CD1c-positive myeloid dendritic cell (primary cell): ENCODE data around the gene CACNG7.

ENCODE experiments used
- DNase-seq: peaks from one replicate; pipeline ENCODE4 v3.0.0-alpha.2; 2016; ENCODE audit errors: extremely low spot score

Gene CACNG7

DNA sequence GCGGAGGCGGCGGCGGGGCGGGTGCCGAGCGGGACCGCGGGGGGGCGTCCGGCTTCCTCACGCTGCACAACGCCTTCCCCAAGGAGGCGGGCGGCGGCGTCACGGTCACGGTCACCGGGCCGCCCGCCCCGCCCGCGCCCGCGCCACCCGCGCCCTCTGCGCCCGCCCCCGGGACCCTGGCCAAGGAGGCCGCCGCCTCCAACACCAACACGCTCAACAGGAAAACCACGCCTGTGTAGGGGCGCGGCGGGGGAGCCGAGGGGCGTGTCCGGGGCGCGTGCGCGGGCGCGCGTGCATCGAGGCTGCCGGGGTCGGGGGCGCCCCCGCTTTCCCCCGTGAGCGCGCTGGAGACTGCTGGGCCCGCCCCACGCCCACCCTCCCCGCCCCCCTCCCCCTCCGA lies 73.5 kb downstream of the CACNG7 start:
- peak; percentile 16 for DNase-seq

DNA sequence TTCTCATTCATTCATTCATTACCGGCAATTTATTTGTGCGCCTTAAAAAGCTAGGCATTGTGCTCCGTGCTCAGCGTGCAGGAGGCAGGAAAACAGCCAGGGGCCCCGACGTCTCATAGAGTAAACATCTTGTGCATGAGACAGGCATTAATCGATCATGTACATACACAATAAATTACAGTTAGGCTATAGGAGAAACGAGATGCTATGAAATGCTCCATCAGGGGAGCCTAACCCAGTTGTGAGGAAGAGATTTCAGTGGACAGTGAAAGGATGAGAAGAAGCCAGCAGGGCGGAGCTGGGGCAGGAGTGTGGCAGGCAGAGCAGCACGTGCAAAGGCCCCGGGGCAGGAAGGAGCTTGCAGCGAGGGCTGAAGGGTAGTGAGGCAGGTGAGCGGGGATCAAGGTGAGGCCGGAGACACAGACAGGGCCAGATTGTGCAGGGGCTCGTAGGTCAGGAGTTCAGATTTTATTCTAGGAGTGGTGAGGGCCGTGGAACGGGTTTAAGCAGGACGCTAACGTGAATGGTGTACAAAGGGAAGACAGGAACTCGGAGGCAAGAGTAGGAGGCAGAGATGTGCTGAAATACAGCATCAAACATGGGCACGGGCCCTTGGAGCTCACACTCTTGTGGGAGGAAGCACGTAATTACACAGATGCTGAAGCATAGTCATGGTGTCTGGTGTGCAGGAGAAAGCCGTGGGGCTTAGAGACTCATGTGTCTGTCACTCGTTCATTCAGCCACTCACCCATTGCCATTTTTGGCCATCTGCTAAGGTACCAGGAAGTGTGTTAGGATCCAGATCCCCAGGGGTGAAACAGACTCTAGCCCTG lies 74.6 kb downstream of the CACNG7 start:
- DNase-seq = no peak

GRCh38 chr19:53985863-53986262 lies 76.8 kb downstream of the CACNG7 start:
- DNase-seq = no peak

- no peak for DNase-seq
Observed at GRCh38 chr19:53988981-53989380, 79.9 kb downstream of the CACNG7 start.

DNA sequence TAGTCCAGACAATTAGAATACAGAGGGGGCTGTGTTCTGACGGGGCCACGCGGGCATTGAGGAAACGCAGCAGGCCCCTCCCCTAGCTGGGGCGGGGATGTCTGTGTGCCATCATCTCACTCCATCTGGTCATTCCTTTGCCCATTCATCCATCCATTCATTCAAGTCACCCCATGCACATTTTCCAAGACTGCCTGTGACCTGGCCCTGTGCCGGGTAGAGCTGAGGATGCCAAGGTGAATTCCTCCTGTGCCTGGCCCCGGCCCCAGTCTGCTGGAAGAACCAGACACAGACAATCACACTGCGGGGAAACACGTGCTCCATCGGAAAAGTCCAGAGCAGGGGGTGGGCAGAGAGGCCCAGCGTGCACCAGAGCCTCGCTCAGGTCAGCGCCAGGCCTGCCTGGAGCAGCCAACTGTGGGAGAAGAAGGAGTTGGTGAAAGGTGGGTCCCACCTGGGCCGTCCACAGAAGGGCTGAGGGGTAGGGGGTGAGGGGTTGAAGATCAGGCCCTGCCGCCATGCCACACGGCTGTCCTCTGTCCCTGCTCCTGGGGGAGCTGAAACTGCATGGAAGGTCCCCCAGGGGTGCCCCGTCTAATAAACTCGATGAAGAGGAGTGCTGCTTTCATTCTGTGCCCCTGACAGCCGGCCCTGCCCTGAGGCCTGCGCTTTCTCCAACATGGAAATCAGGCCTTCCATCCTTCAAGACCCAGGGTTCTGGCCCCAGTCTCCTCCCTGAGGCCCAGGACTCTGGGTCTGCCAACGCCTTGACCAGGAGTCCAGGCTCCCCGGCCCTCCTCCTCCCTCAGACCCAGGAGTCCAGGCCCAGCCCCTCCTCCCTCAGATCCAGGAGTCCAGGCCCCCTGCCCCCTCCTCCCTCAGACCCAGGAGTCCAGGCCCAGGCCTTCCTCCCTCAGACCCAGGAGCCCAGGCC lies 80.8 kb downstream of the CACNG7 start:
- no peak for DNase-seq

DNA sequence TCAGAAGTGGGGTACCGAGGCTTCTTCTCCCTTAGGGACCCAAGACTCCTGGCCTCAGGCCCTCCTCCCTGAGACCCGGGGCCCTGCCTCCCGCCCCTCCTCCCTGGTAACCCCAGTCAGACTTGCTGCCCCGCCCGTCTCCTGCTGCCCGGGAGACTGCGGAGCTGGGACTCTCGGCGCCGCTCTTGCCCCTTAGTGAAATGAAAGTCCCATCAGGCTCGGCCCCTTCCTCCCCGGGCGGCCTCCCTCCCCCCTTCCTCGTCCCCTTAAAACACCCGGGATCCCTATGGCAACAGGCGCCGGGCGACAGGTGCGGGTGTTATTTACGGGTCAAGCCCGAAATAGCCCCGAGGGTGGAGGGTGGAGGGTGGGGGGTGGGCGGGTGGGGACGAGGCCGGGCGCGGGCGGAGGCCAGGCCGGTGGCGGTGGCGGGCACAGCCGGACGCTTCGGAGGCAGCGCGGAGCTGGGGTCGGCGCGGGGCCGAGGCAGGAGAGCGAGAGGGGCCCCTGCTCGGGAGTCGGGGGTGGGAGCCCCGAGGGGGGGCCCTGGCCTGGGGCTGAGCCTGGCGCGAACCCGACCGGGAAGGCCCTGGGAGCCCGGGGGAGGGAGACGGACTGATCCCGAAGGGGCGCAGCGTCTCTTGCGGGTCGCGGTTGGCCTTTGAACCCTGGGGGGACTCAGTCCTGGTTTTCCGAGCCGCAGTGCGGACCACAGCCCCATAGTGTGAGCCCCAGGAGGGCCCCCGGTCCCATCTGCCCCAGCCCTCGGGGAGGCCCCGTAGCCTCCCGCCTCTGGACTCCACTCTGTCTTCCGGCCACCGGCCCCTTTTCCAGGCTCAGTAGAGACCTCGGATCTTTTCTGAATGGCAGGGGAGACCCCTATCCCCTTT lies 82.4 kb downstream of the CACNG7 start, which contains the start of gene CACNG6:
Gene CACNG6 (plus strand): TSS at position 414 of the 890 bp plus-strand sequence. CDS start 1,241 bp downstream, outside the sequence.
- no peak for DNase-seq

- DNase-seq = no peak
Observed at GRCh38 chr19:53992211-53992610, 83.1 kb downstream of the CACNG7 start.

DNA sequence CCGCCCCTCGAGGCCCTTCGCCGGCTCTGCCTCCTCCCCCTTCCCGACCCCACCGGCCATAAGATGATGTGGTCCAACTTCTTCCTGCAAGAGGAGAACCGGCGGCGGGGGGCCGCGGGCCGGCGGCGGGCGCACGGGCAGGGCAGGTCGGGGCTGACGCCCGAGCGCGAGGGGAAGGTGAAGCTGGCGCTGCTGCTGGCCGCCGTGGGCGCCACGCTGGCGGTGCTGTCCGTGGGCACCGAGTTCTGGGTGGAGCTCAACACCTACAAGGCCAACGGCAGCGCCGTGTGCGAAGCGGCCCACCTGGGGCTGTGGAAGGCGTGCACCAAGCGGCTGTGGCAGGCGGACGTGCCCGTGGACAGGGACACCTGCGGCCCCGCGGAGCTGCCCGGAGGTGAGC lies 83.7 kb downstream of the CACNG7 start:
- no peak for DNase-seq

GRCh38 chr19:53993448-53993847 lies 84.4 kb downstream of the CACNG7 start:
- DNase-seq = no peak
